Trophoblast cell (in vitro differentiated cells and primary cell): Measurements from ENCODE around the gene ADAMTSL1.

Source experiments
- DNase-seq, 2 donors: peaks; one replicate each; pipeline ENCODE4 v3.0.0-alpha.2; 2016
- H2AFZ ChIP-seq: 2 replicates; pipeline ENCODE4 v1.6.1; 2013; ENCODE audit warnings: low read length, moderate library complexity, mild to moderate bottlenecking; ENCODE audit not compliant: insufficient read depth, poor library complexity
- H2AK5ac ChIP-seq: 2 replicates; pipeline ENCODE4 v1.6.1; 2013; ENCODE audit warnings: mild to moderate bottlenecking, low read length
- H2BK120ac ChIP-seq: 2 replicates; pipeline ENCODE4 v1.6.1; 2013; ENCODE audit warnings: low read length, mild to moderate bottlenecking, moderate library complexity; ENCODE audit not compliant: insufficient read depth, poor library complexity
- H2BK12ac ChIP-seq: 2 replicates; pipeline ENCODE4 v1.6.1; 2013; ENCODE audit warnings: mild to moderate bottlenecking, low read length, moderate library complexity
- H2BK5ac ChIP-seq: 2 replicates; pipeline ENCODE4 v1.6.1; 2013; ENCODE audit warnings: low read length, low read depth, moderate library complexity, mild to moderate bottlenecking; ENCODE audit not compliant: poor library complexity
- H3K14ac ChIP-seq: 2 replicates; pipeline ENCODE4 v1.6.1; 2013; ENCODE audit warnings: mild to moderate bottlenecking, low read length
- H3K18ac ChIP-seq: 2 replicates; pipeline ENCODE4 v1.6.1; 2013; ENCODE audit warnings: mild to moderate bottlenecking, low read length
- H3K23ac ChIP-seq: 2 replicates; pipeline ENCODE4 v1.6.1; 2013; ENCODE audit warnings: low read length
- H3K27ac ChIP-seq: 2 replicates; pipeline ENCODE4 v1.5.1; 2013; ENCODE audit warnings: low read depth, mild to moderate bottlenecking, inconsistent platforms, low read length, moderate library complexity
- H3K27me3 ChIP-seq: 2 replicates; pipeline ENCODE4 v1.6.1; 2013; ENCODE audit warnings: inconsistent platforms, mild to moderate bottlenecking, low read length, moderate library complexity; ENCODE audit not compliant: insufficient read depth
- H3K36me3 ChIP-seq, 2 experiments: 1 replicate in 1 of 2; 2 replicates in 1 of 2; pipeline ENCODE4 v1.6.1; 2013; ENCODE audit warnings: low read length in 2 of 2, mild to moderate bottlenecking in 2 of 2, moderate library complexity in 1 of 2; ENCODE audit not compliant: insufficient read depth in 2 of 2, control insufficient read depth in 1 of 2
- H3K4ac ChIP-seq: 2 replicates; pipeline ENCODE4 v1.6.1; 2013; ENCODE audit warnings: low read depth, mild to moderate bottlenecking, low read length, moderate library complexity
- H3K4me1 ChIP-seq, 2 experiments: 1 replicate in 1 of 2; 2 replicates in 1 of 2; pipeline ENCODE4 v1.6.1; 2013; ENCODE audit warnings: low read length in 2 of 2, mild to moderate bottlenecking in 2 of 2, moderate library complexity in 1 of 2; ENCODE audit not compliant: insufficient read depth in 2 of 2, control insufficient read depth in 1 of 2
- H3K4me2 ChIP-seq: 2 replicates; pipeline ENCODE4 v1.6.1; 2013; ENCODE audit warnings: inconsistent platforms, mild to moderate bottlenecking, low read length, moderate library complexity
- H3K4me3 ChIP-seq: 2 replicates; pipeline ENCODE4 v1.5.1; 2013; ENCODE audit warnings: mild to moderate bottlenecking, low read depth, low read length, inconsistent platforms
- H3K79me1 ChIP-seq: one replicate; pipeline ENCODE4 v1.6.1; 2013; ENCODE audit warnings: low read length
- H3K79me2 ChIP-seq: 2 replicates; pipeline ENCODE4 v1.6.1; 2013; ENCODE audit warnings: low read length, mild to moderate bottlenecking; ENCODE audit not compliant: control insufficient read depth, insufficient read depth, poor library complexity
- H3K9ac ChIP-seq: 2 replicates; pipeline ENCODE4 v1.6.1; 2013; ENCODE audit warnings: mild to moderate bottlenecking, low read length
- H3K9me3 ChIP-seq: 2 replicates; pipeline ENCODE4 v1.6.1; 2013; ENCODE audit warnings: low read depth, mild to moderate bottlenecking, control low read depth, inconsistent platforms, low read length; ENCODE audit not compliant: insufficient read depth
- H4K12ac ChIP-seq: 2 replicates; pipeline ENCODE4 v1.6.1; 2013; ENCODE audit warnings: low read depth, mild to moderate bottlenecking, low read length, moderate library complexity
- H4K8ac ChIP-seq: 2 replicates; pipeline ENCODE4 v1.6.1; 2013; ENCODE audit warnings: low read depth, mild to moderate bottlenecking, low read length, moderate library complexity
- H4K91ac ChIP-seq: one replicate; pipeline ENCODE4 v1.6.1; 2013; ENCODE audit warnings: low read depth, mild to moderate bottlenecking, low read length, moderate library complexity
- WGBS: extraction: QIAGEN DNeasy Blood & Tissue Kit; methylation state at CpG from one replicate; pipeline ENCODE4 v1.1.7; 2013; ENCODE audit warnings: missing lambda C conversion rate; ENCODE audit not compliant: insufficient read length, insufficient coverage; ENCODE audit errors: extremely low coverage; 5-methylcytosine and 5-hydroxymethylcytosine counted together

The ADAMTSL1 gene

GRCh38 chr9:18675332-18675731 lies 201.4 kb downstream of the ADAMTSL1 start:
- H4K12ac ChIP-seq: no peak overlapping the region
- H3K9ac ChIP-seq: no peak overlapping the region
- no peak overlapping the region for H3K14ac ChIP-seq
- H3K9me3 ChIP-seq: no peaks in the 10 kb centered on the region
- no peaks in the 10 kb centered on the region for H3K79me1 ChIP-seq
- H3K27ac ChIP-seq: no peak overlapping the region
- DNase-seq: no peak
- no peak overlapping the region for H4K91ac ChIP-seq
- H2BK12ac ChIP-seq: no peak overlapping the region
- H3K4me1 ChIP-seq: no peaks in the 10 kb centered on the region
- no peak overlapping the region for H2BK5ac ChIP-seq
- no peak overlapping the region for H3K23ac ChIP-seq
- H3K36me3 ChIP-seq: no peaks in the 10 kb centered on the region
- H2AK5ac ChIP-seq: no peak overlapping the region
- H3K4ac ChIP-seq: no peak overlapping the region
- H3K79me2 ChIP-seq: no peaks in the 10 kb centered on the region
- no peak overlapping the region for H4K8ac ChIP-seq
- H3K4me3 ChIP-seq: no peak overlapping the region
- H2AFZ ChIP-seq: no peak overlapping the region
- H2BK120ac ChIP-seq: no peak overlapping the region
- no CpG with 5 or more reads among the region's 1 CpG for WGBS
- no peak overlapping the region for H3K4me2 ChIP-seq
- H3K27me3 ChIP-seq: no peaks in the 10 kb centered on the region
- no peak overlapping the region for H3K18ac ChIP-seq

- no peak overlapping the region for H2BK120ac ChIP-seq
Observed at GRCh38 chr9:18675973-18676372, 202.0 kb downstream of the ADAMTSL1 start.

GRCh38 chr9:18676525-18676924 lies 202.6 kb downstream of the ADAMTSL1 start:
- Histone ChIP-seq H3K4me2 (no peak overlapping the region), H2BK120ac (no peak overlapping the region), H4K91ac (no peak overlapping the region), H3K79me1 (no peaks in the 10 kb centered on the region), H3K27me3 (no peaks in the 10 kb centered on the region), H2BK12ac (no peak overlapping the region), H4K8ac (no peak overlapping the region), H3K23ac (no peak overlapping the region), H3K4ac (no peak overlapping the region), H3K4me1 (no peaks in the 10 kb centered on the region), H2AK5ac (no peak overlapping the region), H3K79me2 (no peaks in the 10 kb centered on the region), H3K18ac (no peak overlapping the region), H3K4me3 (no peak overlapping the region), H3K14ac (no peak overlapping the region), H2AFZ (no peak overlapping the region), H2BK5ac (no peak overlapping the region), H3K36me3 (no peaks in the 10 kb centered on the region), H4K12ac (no peak overlapping the region), H3K27ac (no peak overlapping the region), H3K9ac (no peak overlapping the region), H3K9me3 (no peaks in the 10 kb centered on the region)
- no peak for DNase-seq
- WGBS: no CpG with 5 or more reads among the region's 2 CpGs

More at GRCh38 chr9:18675973-18676372, 202.0 kb downstream of the ADAMTSL1 start:
- no peaks in the 10 kb centered on the region for H3K9me3 ChIP-seq
- DNase-seq: no peak
- H3K27me3 ChIP-seq: no peaks in the 10 kb centered on the region
- H2AFZ ChIP-seq: no peak overlapping the region
- H2BK5ac ChIP-seq: no peak overlapping the region
- H3K14ac ChIP-seq: no peak overlapping the region
- H3K79me1 ChIP-seq: no peaks in the 10 kb centered on the region
- H4K91ac ChIP-seq: no peak overlapping the region
- H4K8ac ChIP-seq: no peak overlapping the region
- H2AK5ac ChIP-seq: no peak overlapping the region
- H3K4me3 ChIP-seq: no peak overlapping the region
- no peak overlapping the region for H3K18ac ChIP-seq
- no peak overlapping the region for H3K23ac ChIP-seq
- H3K4me1 ChIP-seq: no peaks in the 10 kb centered on the region
- no peak overlapping the region for H3K9ac ChIP-seq
- no peaks in the 10 kb centered on the region for H3K36me3 ChIP-seq
- H3K4ac ChIP-seq: no peak overlapping the region
- H3K79me2 ChIP-seq: no peaks in the 10 kb centered on the region
- H2BK12ac ChIP-seq: no peak overlapping the region
- no peak overlapping the region for H3K27ac ChIP-seq
- no peak overlapping the region for H4K12ac ChIP-seq
- H3K4me2 ChIP-seq: no peak overlapping the region

DNA sequence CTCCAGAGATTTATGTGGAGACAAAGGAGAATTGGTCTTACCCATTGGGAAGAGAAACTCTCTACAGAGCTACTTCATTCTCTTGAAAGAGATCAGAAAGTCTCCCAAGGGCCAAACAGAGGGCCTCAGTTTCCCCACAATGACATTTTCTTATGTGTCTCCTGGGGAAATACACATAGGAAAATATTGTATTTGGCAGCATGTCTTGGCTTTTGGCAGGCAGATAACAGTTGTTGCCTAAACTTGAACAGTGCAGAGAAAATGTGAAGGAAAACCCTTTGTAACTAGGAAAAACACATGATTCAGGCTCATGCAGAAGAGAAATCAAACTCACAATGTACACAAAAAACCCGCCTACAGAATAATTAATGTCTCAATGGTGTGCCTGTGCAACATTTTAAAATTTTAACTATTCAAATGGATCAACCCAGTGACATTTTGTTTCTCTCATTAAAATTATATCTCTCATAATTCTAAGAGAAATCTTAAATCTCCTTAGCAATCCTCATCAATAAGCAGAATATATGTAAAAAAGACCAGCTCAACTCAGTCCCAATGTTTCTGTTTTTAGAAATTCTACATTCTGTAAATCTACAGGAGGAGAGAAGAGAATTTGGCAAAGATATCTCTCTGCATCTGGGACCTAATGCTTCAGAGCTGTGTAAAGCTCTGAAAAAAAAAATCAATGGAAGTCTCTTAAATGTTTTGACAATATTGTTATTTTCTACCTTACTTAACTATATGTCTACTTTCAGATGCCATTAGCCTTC lies 205.1 kb downstream of the ADAMTSL1 start:
- Histone ChIP-seq H3K4me2 (no peak overlapping the region), H2BK12ac (no peak overlapping the region)
- no CpG with 5 or more reads among the region's 1 CpG for WGBS

More for the DNA sequence above, 205.1 kb downstream of the ADAMTSL1 start:
- DNase-seq: no peak
- Histone ChIP-seq H4K91ac (no peak overlapping the region), H3K14ac (no peak overlapping the region), H3K27ac (no peak overlapping the region), H2AK5ac (no peak overlapping the region), H4K12ac (no peak overlapping the region), H2BK120ac (no peak overlapping the region), H2AFZ (no peak overlapping the region), H3K4me1 (no peaks in the 10 kb centered on the region), H3K4ac (no peak overlapping the region), H3K23ac (no peak overlapping the region), H3K79me1 (no peaks in the 10 kb centered on the region), H3K27me3 (no peaks in the 10 kb centered on the region), H3K9me3 (no peaks in the 10 kb centered on the region), H3K79me2 (no peaks in the 10 kb centered on the region), H3K18ac (no peak overlapping the region), H2BK5ac (no peak overlapping the region), H3K4me3 (no peak overlapping the region), H3K9ac (no peak overlapping the region), H4K8ac (no peak overlapping the region), H3K36me3 (no peaks in the 10 kb centered on the region)
